Measurements from ENCODE around the gene ALS2.
A peak's percentile ranks its signal among the peaks of the same experiment; 100 is the strongest.

ALS2 gene

DNA sequence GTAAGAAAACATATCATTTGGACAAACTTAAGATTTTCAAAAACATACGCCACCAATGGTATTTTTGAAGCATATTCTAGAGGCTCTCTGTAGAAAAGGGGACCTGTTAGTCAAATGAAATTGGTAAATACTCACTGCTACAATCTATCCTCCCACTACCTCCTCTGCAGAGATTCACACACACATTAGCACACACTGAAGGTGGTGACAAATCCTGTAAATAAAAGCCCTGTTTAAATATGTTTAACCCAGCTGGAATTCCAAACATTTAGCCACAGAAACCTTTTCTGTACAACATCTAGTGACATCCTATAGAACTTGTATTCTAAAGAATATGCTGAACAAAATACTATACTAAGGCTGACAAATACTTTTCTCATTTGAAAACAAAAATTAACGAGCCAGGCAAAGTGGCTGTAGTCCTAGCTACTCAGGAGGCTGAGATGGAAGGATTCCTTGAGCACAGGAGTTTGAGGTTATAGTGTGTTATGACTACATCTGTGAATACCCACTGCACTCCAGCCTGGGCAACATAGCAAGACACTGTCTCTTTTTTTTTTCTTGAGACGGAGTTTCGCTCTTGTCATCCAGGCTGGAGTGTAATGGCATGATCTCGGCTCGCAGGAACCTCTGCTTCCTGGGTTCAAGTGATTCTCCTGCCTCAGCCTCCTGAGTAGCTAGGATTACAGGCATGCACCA lies 25.9 kb downstream of the ALS2 start:
- DNase-seq (ENCODE audit: low spot score) = no peak

GRCh38 chr2:201751566-201751965 lies 29.2 kb downstream of the ALS2 start:
- no peak for DNase-seq (ENCODE audit: low spot score)

DNA sequence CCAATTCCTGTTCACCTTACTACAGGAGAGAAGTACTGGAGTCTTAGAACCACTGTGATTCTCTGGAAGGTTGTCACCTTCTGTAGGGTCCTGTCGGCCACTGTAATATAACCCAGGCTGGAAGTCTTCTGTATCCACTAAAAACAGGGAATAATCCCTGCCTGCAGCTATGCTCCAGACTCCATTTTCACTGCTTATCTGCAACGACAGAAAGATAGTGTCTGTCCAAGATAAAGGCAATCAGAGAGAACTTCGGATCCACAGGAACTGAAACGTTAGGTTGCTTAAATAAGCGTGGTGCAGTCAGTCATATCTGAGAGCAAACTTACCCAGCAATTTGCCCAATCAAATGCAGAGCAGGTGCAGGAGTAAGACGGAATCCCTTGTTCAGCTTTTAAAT lies 34.2 kb downstream of the ALS2 start:
- no peak for DNase-seq (ENCODE audit: low spot score)

- DNase-seq (ENCODE audit: low spot score) = no peak
Observed at GRCh38 chr2:201735486-201735885, 45.2 kb downstream of the ALS2 start.

DNA sequence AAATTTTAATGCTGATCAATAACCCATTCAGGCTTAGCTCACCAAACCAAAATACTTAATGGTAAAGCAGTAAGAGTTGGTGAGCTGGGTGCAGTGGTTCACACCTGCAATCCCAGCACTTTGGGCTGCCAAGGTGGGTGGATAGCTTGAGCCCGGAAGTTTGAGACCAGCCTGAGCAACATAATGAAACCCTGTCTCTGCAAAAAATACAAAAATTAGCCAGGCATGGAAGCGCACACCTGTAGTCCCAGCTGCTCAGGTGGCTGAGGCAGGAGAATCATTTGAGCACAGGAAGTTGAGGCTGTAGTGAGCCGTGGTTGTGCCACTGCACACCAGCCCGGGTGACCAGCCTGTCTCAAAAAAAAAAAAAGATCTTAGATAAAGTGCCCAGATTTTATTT lies 46.6 kb downstream of the ALS2 start:
- no peak for DNase-seq (ENCODE audit: low spot score)

- no peak for DNase-seq (ENCODE audit: low spot score)
Observed at GRCh38 chr2:201733544-201733943, 47.2 kb downstream of the ALS2 start.

- no peak for DNase-seq (ENCODE audit: low spot score)
Observed at GRCh38 chr2:201730651-201731285, 50.0 kb downstream of the ALS2 start.

DNA sequence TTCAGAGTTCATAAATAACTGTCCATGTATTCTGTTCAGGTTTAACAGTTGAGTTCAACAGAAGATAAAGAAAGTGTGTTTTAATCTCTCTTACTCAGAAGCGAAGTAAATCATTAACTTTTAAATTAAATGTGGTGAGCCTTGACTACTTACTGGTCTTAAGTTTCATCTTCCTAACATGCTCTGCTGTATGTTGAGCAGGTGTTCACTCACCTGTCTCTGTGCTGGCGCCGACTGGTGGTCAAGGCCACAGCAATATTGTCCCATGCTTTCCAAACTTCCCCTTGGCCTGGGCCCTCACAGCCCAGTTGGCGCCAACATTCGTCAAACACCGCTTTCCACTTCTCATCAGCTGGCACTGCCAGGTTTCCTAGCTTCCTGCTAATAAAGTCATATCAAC lies 65.3 kb downstream of the ALS2 start:
- no peak for DNase-seq (ENCODE audit: low spot score)

GRCh38 chr2:201712726-201713125 lies 68.0 kb downstream of the ALS2 start:
- DNase-seq (ENCODE audit: low spot score) = no peak

GRCh38 chr2:201709747-201710146 lies 71.0 kb downstream of the ALS2 start:
- DNase-seq (ENCODE audit: low spot score) = peak; percentile 32

DNA sequence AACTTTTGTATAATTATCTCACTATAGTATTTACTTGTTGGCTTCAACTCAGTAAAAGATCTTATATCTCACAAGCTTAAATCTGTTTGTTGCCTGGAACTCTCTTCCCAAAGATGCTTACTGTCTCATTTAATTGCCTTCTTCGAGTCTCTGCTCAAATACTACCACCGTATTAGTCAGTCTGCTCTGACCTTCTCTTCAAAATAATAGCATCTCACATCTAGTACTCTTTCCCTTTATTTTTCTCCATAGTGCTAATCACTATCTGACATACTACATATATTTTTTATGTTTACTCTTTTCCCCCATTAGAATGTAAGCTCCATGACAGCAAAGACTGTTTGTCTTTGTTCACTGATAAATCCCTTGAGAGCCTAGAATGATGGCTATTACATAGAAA lies 71.7 kb downstream of the ALS2 start:
- DNase-seq (ENCODE audit: low spot score) = no peak

- DNase-seq (ENCODE audit: low spot score) = no peak
Observed at GRCh38 chr2:201707753-201708152, 73.0 kb downstream of the ALS2 start.

GRCh38 chr2:201707142-201707541 lies 73.6 kb downstream of the ALS2 start:
- no peak for DNase-seq (ENCODE audit: low spot score)

DNA sequence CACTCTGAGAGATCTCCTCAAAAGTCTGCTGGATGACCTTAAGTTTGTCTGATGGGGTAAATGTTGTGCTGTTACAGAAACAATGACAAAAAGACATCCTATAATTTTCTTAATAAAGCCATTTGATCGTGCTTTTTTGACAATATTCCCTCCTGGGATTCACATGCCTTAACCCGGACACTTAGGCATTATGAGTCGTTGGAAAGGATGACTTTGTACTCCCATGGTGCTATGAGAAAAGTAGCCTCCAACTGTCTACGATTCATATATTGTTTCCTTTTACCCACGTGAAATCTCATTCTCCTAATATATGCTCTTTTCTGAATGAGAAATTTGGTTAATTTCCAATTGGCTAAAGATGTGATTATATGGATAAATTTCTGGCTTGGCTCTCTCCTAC lies 76.2 kb downstream of the ALS2 start:
- DNase-seq (ENCODE audit: low spot score) = no peak

GRCh38 chr2:201701646-201702045 lies 79.1 kb downstream of the ALS2 start:
- no peak for DNase-seq (ENCODE audit: low spot score)

DNA sequence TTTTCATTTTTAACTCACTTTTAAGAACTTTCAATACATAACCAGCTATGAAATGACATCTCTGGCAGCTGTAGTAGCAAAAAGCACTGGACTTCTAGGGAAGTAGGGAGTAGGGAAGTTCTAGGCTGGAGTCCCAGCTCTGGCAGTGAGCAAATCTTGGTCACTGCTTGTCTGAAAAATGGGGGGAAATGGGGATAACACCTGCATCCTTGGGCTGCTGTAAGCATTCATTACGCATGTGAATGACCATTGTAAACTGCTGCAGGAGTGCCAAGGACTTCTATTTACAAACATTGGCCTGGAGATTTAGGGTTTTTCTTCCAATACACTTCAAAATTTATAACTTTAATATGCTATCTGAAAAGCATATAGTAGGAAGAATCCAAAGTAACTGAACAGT lies 81.3 kb downstream of the ALS2 start:
- no peak for DNase-seq (ENCODE audit: low spot score)

GRCh38 chr2:201698588-201699226 lies 82.0 kb downstream of the ALS2 start, which contains the start of gene MPP4:
Gene MPP4, minus strand, starts transcription at chr2:201698644. Its CDS starts 4,690 bp downstream, at chr2:201693954.
- DNase-seq (ENCODE audit: low spot score) = no peak

GRCh38 chr2:201697899-201698298 lies 82.8 kb downstream of the ALS2 start:
- DNase-seq (ENCODE audit: low spot score) = no peak

DNA sequence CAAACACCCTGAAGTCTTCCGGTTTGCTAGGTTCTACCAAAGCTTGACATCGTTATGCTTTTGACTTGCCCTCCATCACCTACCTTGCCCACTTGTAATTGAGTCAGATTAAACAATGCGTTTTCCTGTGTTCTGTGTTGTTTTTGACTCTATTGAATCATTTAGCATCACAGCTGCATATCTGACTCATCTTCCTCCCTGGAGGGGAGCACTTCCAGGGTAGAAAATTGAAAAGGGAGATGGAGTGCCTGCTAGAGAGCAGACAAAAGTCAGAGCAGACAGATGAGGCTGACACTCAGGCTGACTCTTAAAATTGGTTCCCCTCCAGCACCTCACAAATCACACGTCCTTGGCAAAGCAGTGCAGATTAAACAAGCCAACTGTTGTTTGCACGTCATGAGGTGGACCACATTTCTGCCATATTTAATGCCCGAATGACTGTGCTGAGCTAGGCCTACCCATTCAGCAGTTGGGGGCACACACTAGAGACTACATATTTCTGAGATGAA lies 84.5 kb downstream of the ALS2 start:
- no peak for DNase-seq (ENCODE audit: low spot score)

GRCh38 chr2:201685156-201685555 lies 95.6 kb downstream of the ALS2 start:
- no peak for DNase-seq (ENCODE audit: low spot score)

DNA sequence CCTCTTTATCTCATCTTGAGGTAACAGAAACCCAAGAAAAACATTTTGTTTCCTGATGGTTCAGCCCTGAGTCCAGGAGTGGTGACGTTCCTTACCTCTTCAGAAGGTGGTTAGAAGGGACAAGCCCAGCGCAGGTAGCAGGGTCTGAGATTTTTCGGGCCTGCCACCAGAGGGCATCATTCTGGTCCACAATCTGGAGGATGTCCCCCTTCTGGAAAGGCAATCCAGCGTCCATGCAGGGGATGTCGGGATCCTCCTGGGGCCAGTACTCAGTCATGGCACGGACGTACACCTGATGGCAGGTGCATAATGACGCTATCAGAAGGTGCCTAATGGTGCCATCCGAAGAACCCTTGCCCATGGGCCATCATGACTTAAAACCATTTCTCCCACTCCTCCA lies 100.0 kb downstream of the ALS2 start:
- peak; percentile 59 for DNase-seq (ENCODE audit: low spot score)

- DNase-seq (ENCODE audit: low spot score) = no peak
Observed at GRCh38 chr2:201678401-201678800, 102.3 kb downstream of the ALS2 start.

DNA sequence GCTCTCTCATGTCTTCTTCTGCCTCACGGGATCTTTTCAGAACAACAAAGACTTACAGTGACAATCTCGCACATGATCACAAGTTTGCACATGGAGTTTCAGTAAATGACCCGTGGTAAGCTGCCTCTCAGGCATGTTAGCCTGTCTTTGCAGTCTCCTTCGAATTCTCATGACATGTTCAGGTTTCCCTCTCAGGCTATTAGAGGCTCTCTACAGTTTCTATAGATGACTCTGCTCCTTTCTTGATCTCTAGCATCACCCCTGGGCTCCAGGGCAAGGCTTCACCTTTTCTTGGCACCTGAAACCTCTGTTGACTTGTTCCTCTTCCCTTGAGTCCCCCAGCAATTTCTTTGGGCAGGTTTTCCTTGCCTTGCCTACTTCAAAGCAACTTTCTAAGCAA lies 105.3 kb downstream of the ALS2 start:
- DNase-seq (ENCODE audit: low spot score) = no peak

All from D341Med (cell line).